ENCODE results near the gene STK38.

GRCh38 chr6:36545767-36546307 lies 1.4 kb downstream of the STK38 start:
- TF ChIP-seq EP300 (IDR thresholded peaks at IDR 0.05): no peak
- no peak for TF ChIP-seq CTCF (IDR thresholded peaks at IDR 0.05)
- no peak for TF ChIP-seq POLR2AphosphoS5 (IDR thresholded peaks at IDR 0.05)

Measured in esophagus muscularis mucosa (tissue), 4 donors.